Left ventricle myocardium inferior (tissue), 1 donor: Measurements from ENCODE around the gene HIVEP2. TPM values are rescaled to one million over a fixed set of nuclear protein-coding genes. Genes with fewer than 3 reads are reported as not detected.

Experiments used
- DNase-seq: peaks from one replicate; pipeline ENCODE4 v3.0.0-alpha.2; 2020
- H3K27ac ChIP-seq: fragments of 200-600 bp; replicated peaks from 2 replicates; pipeline ENCODE4 v1.8.0; 2021
- H3K27me3 ChIP-seq: fragments of 200-600 bp; 2 replicates; pipeline ENCODE4 v1.8.0; 2021; ENCODE audit warnings: low read depth
- H3K36me3 ChIP-seq: fragments of 200-600 bp; 2 replicates; pipeline ENCODE4 v1.8.0; 2021
- H3K4me1 ChIP-seq: fragments of 200-600 bp; 2 replicates; pipeline ENCODE4 v1.8.0; 2021
- H3K4me3 ChIP-seq: fragments of 200-600 bp; 2 replicates; pipeline ENCODE4 v1.8.0; 2021; ENCODE audit warnings: mild to moderate bottlenecking, moderate library complexity
- H3K9me3 ChIP-seq: fragments of 200-600 bp; replicated peaks from 2 replicates; pipeline ENCODE4 v1.8.0; 2021
- intact Hi-C: fragments of 100-400 bp; cut with micrococcal nuclease; formaldehyde crosslinking; loops from one replicate; pipeline ENCODE4 v1.11.0; 2022
- total RNA-seq: library from RNA; stranded (reverse); fragmentation: NEBNext Ultra II Directional; extraction: Animal tissue kit (Norgen Biotek cat#: 25700); gene quantifications from one replicate; pipeline ENCODE4 v1.2.1, GENCODE V29; 2021
- TF ChIP-seq, protein P1 (sequence below): fragments of 200-600 bp; IDR thresholded peaks from 2 replicates; pipeline ENCODE4 v1.8.0; 2021; ENCODE audit warnings: antibody characterized with exemption, mild to moderate bottlenecking, borderline replicate concordance
- donor health status: DM: no; HTN: yes; CAD: no; lungs with severe emphysema.

Gene HIVEP2
- total RNA-seq, 1 donor from 2014 or later: 16.2 TPM

GRCh38 chr6:142802124-142802523 is 142.9 kb downstream of the HIVEP2 start:
- H3K4me3 ChIP-seq: no peak overlapping the region
- TF ChIP-seq, protein P1, sequence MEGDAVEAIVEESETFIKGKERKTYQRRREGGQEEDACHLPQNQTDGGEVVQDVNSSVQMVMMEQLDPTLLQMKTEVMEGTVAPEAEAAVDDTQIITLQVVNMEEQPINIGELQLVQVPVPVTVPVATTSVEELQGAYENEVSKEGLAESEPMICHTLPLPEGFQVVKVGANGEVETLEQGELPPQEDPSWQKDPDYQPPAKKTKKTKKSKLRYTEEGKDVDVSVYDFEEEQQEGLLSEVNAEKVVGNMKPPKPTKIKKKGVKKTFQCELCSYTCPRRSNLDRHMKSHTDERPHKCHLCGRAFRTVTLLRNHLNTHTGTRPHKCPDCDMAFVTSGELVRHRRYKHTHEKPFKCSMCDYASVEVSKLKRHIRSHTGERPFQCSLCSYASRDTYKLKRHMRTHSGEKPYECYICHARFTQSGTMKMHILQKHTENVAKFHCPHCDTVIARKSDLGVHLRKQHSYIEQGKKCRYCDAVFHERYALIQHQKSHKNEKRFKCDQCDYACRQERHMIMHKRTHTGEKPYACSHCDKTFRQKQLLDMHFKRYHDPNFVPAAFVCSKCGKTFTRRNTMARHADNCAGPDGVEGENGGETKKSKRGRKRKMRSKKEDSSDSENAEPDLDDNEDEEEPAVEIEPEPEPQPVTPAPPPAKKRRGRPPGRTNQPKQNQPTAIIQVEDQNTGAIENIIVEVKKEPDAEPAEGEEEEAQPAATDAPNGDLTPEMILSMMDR: no peak
- H3K36me3 ChIP-seq: no peaks in the 10 kb centered on the region
- no peaks in the 10 kb centered on the region for H3K27me3 ChIP-seq
- no peak overlapping the region for H3K27ac ChIP-seq
- intact Hi-C loops: no loop called here
- peaks cover 23% of the 10 kb centered on the region for H3K4me1 ChIP-seq
- DNase-seq: no peak
- no peaks in the 10 kb centered on the region for H3K9me3 ChIP-seq

GRCh38 chr6:142800240-142800639 is 144.7 kb downstream of the HIVEP2 start:
- intact Hi-C loops: no loop called here
- no peak for DNase-seq

GRCh38 chr6:142799639-142800038 is 145.3 kb downstream of the HIVEP2 start:
- intact Hi-C loops: no loop called here
- DNase-seq: no peak
- Histone ChIP-seq H3K4me1 (peaks cover 31% of the 10 kb centered on the region), H3K36me3 (no peaks in the 10 kb centered on the region), H3K27ac (no peak overlapping the region), H3K27me3 (no peaks in the 10 kb centered on the region), H3K4me3 (no peak overlapping the region), H3K9me3 (no peaks in the 10 kb centered on the region)
- TF ChIP-seq, protein P1: no peak

More at GRCh38 chr6:142800240-142800639, 144.7 kb downstream of the HIVEP2 start:
- Histone ChIP-seq H3K36me3 (no peaks in the 10 kb centered on the region), H3K27ac (no peak overlapping the region), H3K4me1 (peaks cover 31% of the 10 kb centered on the region), H3K4me3 (no peak overlapping the region), H3K27me3 (no peaks in the 10 kb centered on the region), H3K9me3 (no peaks in the 10 kb centered on the region)
- TF ChIP-seq, protein P1: no peak

- TF ChIP-seq, protein P1: no peak
These were observed 147.8 kb downstream of the HIVEP2 start for GRCh38 chr6:142797159-142797558.

GRCh38 chr6:142796571-142796970 is 148.4 kb downstream of the HIVEP2 start:
- intact Hi-C loops: no loop called here
- Histone ChIP-seq H3K36me3 (no peaks in the 10 kb centered on the region), H3K9me3 (no peaks in the 10 kb centered on the region), H3K27ac (no peak overlapping the region), H3K27me3 (no peaks in the 10 kb centered on the region), H3K4me1 (peaks cover 17% of the 10 kb centered on the region), H3K4me3 (no peak overlapping the region)
- TF ChIP-seq, protein P1: no peak
- DNase-seq: no peak

More at GRCh38 chr6:142797159-142797558, 147.8 kb downstream of the HIVEP2 start:
- Histone ChIP-seq H3K36me3 (no peaks in the 10 kb centered on the region), H3K9me3 (no peaks in the 10 kb centered on the region), H3K27me3 (no peaks in the 10 kb centered on the region), H3K4me3 (no peak overlapping the region), H3K4me1 (peaks cover 23% of the 10 kb centered on the region), H3K27ac (no peak overlapping the region)
- no peak for DNase-seq
- intact Hi-C loops: no loop called here
